AG09309 (cell line): ENCODE data around the gene DEPP1.

Experiments used
- DNase-seq: peaks from one replicate; pipeline ENCODE4 v3.0.0-alpha.2; 2010; ENCODE audit warnings: low read depth
- H3K4me3 ChIP-seq: 2 replicates; pipeline ENCODE4 v1.5.1; 2011; ENCODE audit warnings: mild to moderate bottlenecking, low read depth, low read length, moderate library complexity; ENCODE audit not compliant: control insufficient read depth
- TF ChIP-seq, protein P1 (sequence below): IDR thresholded peaks from 2 replicates; pipeline ENCODE4 v1.5.1; 2011; ENCODE audit warnings: mild to moderate bottlenecking, low read depth, low read length, inconsistent platforms; ENCODE audit not compliant: insufficient read depth, control insufficient read depth; ENCODE audit errors: missing control alignments

DEPP1 gene

GRCh38 chr10:44993226-44993921 lies 14.8 kb upstream of the DEPP1 start:
- TF ChIP-seq, protein P1, sequence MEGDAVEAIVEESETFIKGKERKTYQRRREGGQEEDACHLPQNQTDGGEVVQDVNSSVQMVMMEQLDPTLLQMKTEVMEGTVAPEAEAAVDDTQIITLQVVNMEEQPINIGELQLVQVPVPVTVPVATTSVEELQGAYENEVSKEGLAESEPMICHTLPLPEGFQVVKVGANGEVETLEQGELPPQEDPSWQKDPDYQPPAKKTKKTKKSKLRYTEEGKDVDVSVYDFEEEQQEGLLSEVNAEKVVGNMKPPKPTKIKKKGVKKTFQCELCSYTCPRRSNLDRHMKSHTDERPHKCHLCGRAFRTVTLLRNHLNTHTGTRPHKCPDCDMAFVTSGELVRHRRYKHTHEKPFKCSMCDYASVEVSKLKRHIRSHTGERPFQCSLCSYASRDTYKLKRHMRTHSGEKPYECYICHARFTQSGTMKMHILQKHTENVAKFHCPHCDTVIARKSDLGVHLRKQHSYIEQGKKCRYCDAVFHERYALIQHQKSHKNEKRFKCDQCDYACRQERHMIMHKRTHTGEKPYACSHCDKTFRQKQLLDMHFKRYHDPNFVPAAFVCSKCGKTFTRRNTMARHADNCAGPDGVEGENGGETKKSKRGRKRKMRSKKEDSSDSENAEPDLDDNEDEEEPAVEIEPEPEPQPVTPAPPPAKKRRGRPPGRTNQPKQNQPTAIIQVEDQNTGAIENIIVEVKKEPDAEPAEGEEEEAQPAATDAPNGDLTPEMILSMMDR = no peak
- no peak for DNase-seq
- no peak overlapping the region for H3K4me3 ChIP-seq

- TF ChIP-seq, protein P1 = no peak
- no peak overlapping the region for H3K4me3 ChIP-seq
- no peak for DNase-seq
Observed at GRCh38 chr10:44992732-44993225, 14.2 kb upstream of the DEPP1 start.

- H3K4me3 ChIP-seq = no peak overlapping the region
- DNase-seq = no peak
- TF ChIP-seq, protein P1 = no peak
Observed at GRCh38 chr10:44992070-44992731, 13.6 kb upstream of the DEPP1 start.

DNA sequence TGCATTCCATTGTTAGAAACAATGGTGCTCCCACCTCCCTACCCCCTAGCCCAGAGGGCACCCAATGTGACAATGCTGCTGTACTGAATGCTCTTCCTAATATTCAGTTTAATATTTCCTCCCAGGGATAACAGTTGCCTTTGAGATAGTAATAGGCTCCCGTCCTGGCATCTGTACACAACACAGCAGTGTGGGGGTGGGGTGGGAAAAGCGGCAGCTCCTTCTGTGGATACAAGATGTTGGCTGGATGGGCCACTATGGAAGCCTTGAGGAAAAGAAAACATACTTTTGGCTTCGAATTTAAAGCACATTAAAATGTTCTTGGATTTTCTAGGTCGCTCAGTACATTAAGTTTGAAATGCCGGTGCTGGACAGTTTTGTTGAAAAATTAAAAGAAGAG lies 13.0 kb upstream of the DEPP1 start:
- no peak for DNase-seq
- H3K4me3 ChIP-seq = no peak overlapping the region
- TF ChIP-seq, protein P1 = no peak

GRCh38 chr10:44990965-44991364 lies 12.4 kb upstream of the DEPP1 start:
- no peak for DNase-seq
- TF ChIP-seq, protein P1 = no peak
- no peak overlapping the region for H3K4me3 ChIP-seq

DNA sequence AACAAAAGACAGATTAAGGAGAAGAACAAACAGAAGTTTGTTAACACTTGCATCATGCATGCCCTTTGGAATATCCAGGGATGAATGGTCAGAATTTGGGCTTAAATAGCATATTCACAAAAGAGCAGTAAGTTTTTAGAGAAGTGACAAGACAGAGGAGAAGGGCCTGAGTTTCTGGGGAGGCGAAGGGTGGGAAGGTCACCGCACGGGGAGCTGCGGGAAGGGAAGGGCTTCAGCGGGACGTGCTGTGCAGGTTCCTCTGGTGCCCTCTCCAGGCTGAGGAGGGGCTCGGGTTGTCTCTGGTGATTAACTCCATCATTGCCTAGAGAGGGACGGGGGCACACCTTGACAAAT lies 11.7 kb upstream of the DEPP1 start:
- H3K4me3 ChIP-seq = no peak overlapping the region
- no peak for DNase-seq
- TF ChIP-seq, protein P1 = no peak
